NCI-H524 treated with DMSO at 0.1 percent for 48 hours (cell line): ENCODE results near the gene ARHGEF33.
"Not testable (repeated sequence)": the region's sequence is repeated elsewhere in the genome, so short reads cannot be mapped to it uniquely, and the experiment has no call there.

ENCODE experiments used
- DNase-seq: peaks from one replicate; lab custom pipeline; 2025; lab: John Stamatoyannopoulos, UW

ARHGEF33 gene

GRCh38 chr2:38909872-38910271, 20.2 kb downstream of the ARHGEF33 start:
- no peak for DNase-seq

DNA sequence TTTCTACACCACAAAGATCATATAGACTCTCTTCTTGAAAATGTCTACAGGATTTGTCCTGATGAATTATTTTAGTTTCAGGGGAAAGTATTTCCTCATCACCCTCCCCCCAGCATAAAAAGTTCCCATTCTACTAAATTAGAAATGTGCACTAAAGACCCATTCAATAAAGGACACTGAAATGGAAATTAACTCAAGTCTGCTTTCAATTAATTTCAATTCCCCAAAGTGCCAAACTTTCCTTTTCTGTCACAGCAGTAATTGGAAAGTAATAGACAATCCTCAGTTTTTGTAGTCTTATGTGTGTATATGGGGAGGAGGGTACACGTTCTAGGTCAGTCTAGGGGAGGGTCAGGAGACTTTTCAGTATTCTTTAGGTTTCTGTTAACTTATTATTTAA, 21.5 kb downstream of the ARHGEF33 start:
- DNase-seq, result no peak

- DNase-seq, result no peak
Measured at GRCh38 chr2:38912619-38913018, 22.9 kb downstream of the ARHGEF33 start.

- DNase-seq, result no peak
Measured at GRCh38 chr2:38922389-38922788, 32.7 kb downstream of the ARHGEF33 start.

DNA sequence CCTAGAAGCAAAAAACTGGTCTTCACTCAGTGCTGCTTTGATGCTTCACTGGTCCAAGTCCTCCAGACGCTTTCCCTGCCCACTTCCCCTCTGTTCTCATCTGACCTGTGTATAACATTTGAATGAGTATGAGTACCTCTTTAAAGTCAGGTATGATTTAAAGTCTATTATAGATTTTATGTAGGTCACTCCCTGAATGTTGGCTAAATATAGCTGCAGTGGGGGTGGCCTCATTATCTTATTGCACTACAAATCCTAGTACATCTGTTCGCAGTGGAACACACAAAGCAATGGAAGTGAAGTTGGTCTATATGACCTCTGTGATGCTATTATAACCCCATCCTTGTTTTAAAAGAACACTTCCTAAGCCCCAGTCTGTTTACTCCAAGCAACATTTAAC, 33.2 kb downstream of the ARHGEF33 start:
- DNase-seq, result no peak

- DNase-seq, result no peak
Measured at GRCh38 chr2:38925982-38926381, 36.3 kb downstream of the ARHGEF33 start.

DNA sequence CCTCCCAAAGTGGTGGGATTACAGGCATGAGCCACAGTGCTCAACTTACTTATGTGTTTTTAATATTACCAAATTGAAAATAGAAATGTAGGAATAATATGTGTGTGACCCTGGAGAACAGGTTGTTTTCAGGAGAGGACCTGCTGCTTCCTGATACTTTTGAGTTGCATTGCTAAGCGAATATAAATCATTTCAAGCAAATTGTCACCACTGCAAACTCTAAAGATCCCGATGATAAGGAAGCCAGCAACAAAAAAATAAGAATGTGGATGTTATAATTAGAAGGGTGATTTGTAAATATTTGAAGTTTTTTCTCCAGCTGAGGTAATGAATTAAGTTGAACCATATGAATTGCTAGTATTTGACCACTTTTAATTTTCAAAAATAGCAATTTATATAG, 40.9 kb downstream of the ARHGEF33 start:
- DNase-seq, result no peak

DNA sequence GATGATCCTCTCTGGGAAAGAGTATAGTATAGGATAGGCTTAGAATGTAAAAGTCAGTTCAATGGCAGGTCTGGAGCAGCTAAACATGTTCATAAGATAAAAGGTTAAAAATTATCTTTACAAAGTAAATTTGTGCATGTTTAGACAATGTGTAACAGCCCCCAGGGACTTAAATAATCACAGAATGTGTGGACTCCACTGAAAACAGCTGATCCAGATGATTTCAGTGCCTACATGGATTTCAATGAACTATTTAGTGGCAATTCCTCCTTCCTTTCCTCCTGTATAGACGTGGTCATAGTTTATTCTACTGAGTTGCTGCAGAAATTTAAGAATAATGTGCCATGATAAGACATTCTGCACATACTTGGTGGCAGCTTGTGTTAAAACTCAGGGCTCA, 42.9 kb downstream of the ARHGEF33 start:
- no peak for DNase-seq

GRCh38 chr2:38933653-38934052, 44.0 kb downstream of the ARHGEF33 start:
- peak; percentile 56 for DNase-seq

- no peak for DNase-seq
Measured at GRCh38 chr2:38934742-38935141, 45.1 kb downstream of the ARHGEF33 start.

DNA sequence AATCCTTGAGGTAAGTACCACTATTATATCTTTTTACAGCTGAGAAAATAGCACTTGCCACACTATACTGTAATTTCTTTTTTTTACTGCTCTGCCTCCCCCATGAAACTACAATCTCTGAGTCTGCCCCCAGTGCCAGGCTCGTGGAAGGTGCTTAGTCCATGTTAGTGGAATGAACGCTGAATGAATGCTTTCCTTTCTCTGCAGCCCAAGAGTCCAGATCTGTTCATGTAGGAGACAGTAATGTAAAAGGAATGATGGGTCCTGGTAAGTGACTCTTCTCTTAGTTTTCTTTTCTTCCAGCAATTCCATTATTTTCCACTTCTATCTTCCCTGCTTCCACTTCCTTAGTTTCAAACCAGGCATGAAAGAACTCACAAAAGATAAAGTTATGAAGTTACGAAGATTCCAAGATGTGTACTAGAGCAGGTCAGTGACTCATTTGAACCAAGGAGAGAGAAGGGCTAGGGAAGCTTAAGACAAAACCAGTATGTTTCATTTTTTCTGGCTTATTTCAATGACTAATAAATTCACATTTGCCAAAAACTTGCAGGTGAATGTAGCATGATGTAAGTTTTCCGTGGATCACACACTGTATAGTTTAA, 46.0 kb downstream of the ARHGEF33 start:
- DNase-seq, result no peak

- not testable (repeated sequence) for DNase-seq
Measured at GRCh38 chr2:38936516-38936915, 46.8 kb downstream of the ARHGEF33 start.

DNA sequence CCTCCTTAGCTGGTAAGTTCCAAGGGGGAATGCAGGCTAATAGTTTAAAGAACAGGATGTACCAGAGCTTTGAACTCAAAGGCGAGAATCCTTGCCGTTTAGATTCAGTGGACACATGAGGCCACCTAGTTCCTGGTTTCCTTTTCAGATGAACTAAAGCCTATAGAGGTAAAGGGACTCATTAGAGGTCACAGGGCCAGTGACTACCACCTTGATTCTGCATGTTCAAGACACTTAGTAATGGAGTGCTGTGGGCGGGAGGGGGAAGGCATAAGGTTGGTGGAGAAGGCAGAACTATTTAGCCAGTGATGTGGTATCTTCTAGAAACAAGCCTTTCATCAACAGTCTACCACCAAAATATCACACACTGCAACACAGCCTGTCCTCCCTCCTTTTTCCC, 47.9 kb downstream of the ARHGEF33 start:
- DNase-seq, result no peak

- DNase-seq, result no peak
Measured at GRCh38 chr2:38940746-38941145, 51.1 kb downstream of the ARHGEF33 start.

GRCh38 chr2:38943784-38944183, 54.1 kb downstream of the ARHGEF33 start:
- no peak for DNase-seq

DNA sequence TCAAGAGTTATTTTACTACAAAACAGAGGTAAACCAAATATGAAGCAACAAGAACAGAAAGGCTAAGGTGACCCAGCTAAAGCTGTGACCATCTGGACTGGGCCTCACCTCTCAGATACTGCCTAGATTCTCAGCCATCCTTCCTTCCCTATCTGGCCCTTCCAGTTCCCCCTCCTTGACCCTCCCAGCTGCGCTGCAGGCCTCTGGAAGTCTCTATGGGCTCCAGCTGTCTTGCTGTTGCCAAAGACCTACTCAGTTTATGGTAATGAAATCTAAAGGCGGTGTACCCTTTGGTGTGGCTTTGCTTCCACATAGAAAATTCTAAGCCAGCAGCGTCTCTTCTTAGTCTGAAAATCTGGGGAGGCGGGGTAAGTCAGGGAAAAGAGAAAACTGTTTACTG, 55.7 kb downstream of the ARHGEF33 start:
- no peak for DNase-seq

DNA sequence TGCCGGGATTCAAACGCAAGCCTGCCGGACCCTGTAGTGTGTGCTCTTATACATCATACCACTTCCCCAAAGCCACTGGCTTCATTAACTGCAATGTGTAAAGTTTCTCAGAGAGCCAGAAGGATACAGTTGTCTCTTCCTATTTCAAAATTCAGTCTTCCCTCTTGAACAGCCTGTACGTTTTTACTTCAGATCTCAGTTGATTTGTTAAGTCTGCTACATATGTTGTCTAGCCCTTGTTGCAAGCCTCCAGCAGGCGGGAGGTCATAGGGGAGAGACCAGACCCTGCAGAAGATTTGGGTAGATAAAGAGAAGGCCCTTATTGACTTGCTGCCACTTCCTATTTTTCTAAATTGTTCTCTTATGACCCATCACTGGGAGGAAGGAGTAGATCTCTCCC, 56.2 kb downstream of the ARHGEF33 start:
- DNase-seq, result no peak

DNA sequence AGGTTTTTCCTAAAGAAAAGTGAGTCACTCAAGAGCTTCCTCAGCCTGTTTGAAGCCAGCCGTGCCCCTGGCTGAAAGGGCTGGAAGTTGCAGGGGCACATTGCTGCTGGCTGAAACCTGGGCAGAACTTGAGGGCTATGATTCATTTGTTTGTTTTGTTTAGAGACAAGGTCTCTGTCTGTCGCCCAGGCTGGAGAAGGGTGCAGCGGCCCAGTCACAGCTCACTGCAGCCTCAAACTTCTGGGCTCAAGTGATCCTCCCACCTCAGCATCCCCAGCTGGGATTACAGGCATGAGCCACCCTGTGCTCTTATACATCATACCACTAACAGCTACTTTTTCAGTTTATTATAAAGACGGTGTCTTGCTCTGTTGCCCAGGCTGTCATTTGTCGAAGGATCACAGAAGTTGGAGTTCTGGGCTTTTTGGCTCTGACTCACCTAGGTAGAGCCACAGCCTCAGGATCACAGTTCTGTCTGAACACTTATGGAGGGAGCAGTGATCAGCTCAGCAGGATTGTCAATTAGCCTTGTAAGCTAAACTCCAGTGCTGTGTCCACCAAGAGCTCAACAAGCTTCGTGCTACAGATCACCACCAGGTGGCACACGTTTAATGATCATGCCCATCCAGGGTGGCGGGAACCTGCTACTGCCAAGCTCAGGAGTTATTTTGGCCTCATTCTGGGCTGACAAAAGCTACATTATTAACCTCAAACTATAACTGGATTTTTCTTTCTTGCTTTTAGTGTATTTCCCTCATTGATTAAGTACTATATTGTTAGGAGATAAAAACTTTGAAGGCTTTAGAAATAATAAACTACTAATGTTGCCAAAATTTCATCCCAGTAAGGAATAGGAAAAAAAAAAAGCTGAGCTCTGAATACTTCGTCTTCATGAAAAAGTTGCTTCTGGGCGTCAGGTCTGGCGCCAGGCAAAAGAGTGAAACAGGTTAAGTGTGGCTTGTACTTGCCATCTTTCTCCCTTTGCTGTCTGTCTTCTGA, 57.9 kb downstream of the ARHGEF33 start:
- DNase-seq, result no peak

DNA sequence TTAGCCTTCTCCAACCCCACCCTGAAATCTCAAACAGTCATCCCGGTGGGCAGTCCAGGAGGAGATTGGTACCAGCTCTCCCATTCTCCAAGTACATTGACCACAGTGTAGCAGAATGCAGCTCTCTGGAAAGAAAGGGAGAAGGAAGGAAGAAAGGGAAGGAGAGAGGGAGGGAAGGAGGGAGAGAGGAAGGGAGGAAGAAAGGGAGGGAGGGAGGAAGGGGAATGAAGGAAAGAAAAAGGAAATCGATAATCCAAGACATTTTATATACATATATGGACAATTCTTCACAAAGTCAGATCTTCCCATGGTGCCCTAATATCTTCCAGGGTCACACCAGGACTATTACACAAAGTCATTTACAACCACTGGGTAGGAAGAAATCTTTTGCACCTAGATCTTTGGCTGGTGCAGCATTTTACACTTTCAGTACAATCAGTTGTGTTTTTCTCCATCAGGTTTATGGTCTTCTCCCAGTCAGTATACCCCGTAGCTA, 58.8 kb downstream of the ARHGEF33 start:
- no peak for DNase-seq

- no peak for DNase-seq
Measured at GRCh38 chr2:38948995-38949394, 59.3 kb downstream of the ARHGEF33 start.

- DNase-seq, result no peak
Measured at GRCh38 chr2:38951766-38952165, 62.1 kb downstream of the ARHGEF33 start.

DNA sequence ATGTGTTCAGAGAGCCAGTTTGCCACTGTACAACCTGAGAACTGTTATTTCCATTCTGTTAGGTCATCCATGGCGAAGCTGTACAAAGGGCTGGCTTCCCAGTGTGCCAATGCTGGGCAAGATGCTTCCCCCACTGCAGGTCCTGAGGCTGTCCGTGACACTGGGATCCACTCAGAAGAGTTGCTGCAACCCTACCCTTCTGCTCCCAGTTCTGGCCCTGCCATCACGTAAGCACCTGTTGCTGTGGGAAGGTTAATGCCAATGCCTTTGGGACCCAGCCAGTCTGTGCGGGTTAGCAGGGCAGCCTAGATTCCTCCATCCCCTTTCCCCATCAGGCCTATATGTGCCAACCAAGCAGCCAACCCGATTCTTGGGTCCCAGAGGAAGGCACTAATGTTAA, 68.3 kb downstream of the ARHGEF33 start:
- no peak for DNase-seq

- DNase-seq, result no peak
Measured at GRCh38 chr2:38959466-38959865, 69.8 kb downstream of the ARHGEF33 start.
